ENCODE results near the gene KCNF1. TPM values are rescaled to one million over a fixed set of nuclear protein-coding genes. Genes with fewer than 3 reads are reported as not detected.
A peak's percentile ranks its signal among the peaks of the same experiment; 100 is the strongest.

The KCNF1 gene
- total and polyA plus RNA-seq, 4 donors = 4.3 to 19.7 (median 11.5) TPM

GRCh38 chr2:10879159-10879558 is 32.6 kb upstream of the KCNF1 start:
- DNase-seq (ENCODE audit: low read depth in 4 of 6, low spot score in 6 of 6) = no peak
- no peaks in the 10 kb centered on the region for H3K9me3 ChIP-seq (ENCODE audit: control insufficient read depth, insufficient read depth, low read length)
- H3K4me3 ChIP-seq (ENCODE audit: low read depth, low read length) = no peak overlapping the region
- 89% methylated on average over 8 of the region's 9 CpGs for WGBS (ENCODE audit: insufficient coverage)
- peaks cover 16% of the 10 kb centered on the region for H3K4me1 ChIP-seq (ENCODE audit: control insufficient read depth, insufficient read depth, low read length)
- no peaks in the 10 kb centered on the region for H3K27me3 ChIP-seq (ENCODE audit: control insufficient read depth, insufficient read depth, low read length)
- no peak overlapping the region for H3K27ac ChIP-seq (ENCODE audit: low read depth, low read length)
- H3K36me3 ChIP-seq (ENCODE audit: control insufficient read depth, insufficient read depth, low read length) = no peaks in the 10 kb centered on the region

GRCh38 chr2:10879624-10880585 is 31.8 kb upstream of the KCNF1 start:
- H3K36me3 ChIP-seq (ENCODE audit: control insufficient read depth, insufficient read depth, low read length) = no peaks in the 10 kb centered on the region
- no peak overlapping the region for H3K27ac ChIP-seq (ENCODE audit: low read depth, low read length)
- H3K4me1 ChIP-seq (ENCODE audit: control insufficient read depth, insufficient read depth, low read length) = peaks cover 24% of the 10 kb centered on the region
- no peak overlapping the region for H3K4me3 ChIP-seq (ENCODE audit: low read depth, low read length)
- WGBS (ENCODE audit: insufficient coverage) = 91% methylated on average over 16 of the region's 22 CpGs
- no peaks in the 10 kb centered on the region for H3K9me3 ChIP-seq (ENCODE audit: control insufficient read depth, insufficient read depth, low read length)
- DNase-seq (ENCODE audit: low read depth in 4 of 6, low spot score in 6 of 6) = no peak
- no peaks in the 10 kb centered on the region for H3K27me3 ChIP-seq (ENCODE audit: control insufficient read depth, insufficient read depth, low read length)

DNA sequence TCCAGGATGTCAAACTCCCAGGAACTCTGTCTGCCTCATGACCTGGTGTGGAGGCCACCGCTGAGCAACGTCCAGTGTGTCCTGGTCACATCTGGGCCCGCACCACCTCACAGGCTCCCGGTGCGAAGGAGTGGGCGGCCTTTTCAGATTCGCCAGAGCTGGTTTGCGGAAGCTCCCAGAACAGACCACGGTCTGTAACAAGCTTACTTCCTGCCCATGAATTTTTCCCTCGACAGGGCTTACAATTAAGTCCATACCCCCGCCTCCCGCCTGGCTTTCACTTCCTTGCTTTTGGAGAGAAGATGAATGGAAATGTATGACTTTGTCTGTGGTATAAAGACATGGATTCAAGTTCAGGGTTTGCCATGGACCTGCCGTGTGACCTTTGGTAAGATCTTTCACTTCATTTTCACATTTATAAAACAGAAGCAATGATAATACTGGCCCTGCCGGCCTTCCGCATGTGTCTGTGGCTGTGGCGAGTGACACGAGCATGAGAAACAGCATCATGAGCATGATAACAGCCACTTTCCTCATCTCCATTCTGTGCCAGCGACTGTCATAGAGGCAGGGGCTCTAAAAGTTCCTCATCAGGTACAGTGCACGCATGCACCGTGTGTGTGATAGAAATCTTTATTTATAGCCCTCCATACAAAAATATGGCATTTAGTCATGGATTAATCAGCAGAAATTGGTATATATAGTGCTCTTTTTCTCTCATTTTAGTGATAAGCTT is 31.0 kb upstream of the KCNF1 start:
- H3K27me3 ChIP-seq (ENCODE audit: control insufficient read depth, insufficient read depth, low read length) = no peaks in the 10 kb centered on the region
- H3K4me3 ChIP-seq (ENCODE audit: low read depth, low read length) = no peak overlapping the region
- no peak overlapping the region for H3K27ac ChIP-seq (ENCODE audit: low read depth, low read length)
- H3K36me3 ChIP-seq (ENCODE audit: control insufficient read depth, insufficient read depth, low read length) = no peaks in the 10 kb centered on the region
- H3K4me1 ChIP-seq (ENCODE audit: control insufficient read depth, insufficient read depth, low read length) = peaks cover 29% of the 10 kb centered on the region
- 76% methylated on average over 13 of the region's 20 CpGs for WGBS (ENCODE audit: insufficient coverage)
- no peak for DNase-seq (ENCODE audit: low read depth in 4 of 6, low spot score in 6 of 6)
- no peaks in the 10 kb centered on the region for H3K9me3 ChIP-seq (ENCODE audit: control insufficient read depth, insufficient read depth, low read length)

GRCh38 chr2:10882568-10882967 is 29.2 kb upstream of the KCNF1 start:
- DNase-seq (ENCODE audit: low read depth in 4 of 6, low spot score in 6 of 6) = no peak
- Histone ChIP-seq H3K27me3 (ENCODE audit: control insufficient read depth, insufficient read depth, low read length) (no peaks in the 10 kb centered on the region), H3K9me3 (ENCODE audit: control insufficient read depth, insufficient read depth, low read length) (no peaks in the 10 kb centered on the region), H3K27ac (ENCODE audit: low read depth, low read length) (peak overlapping the region; percentile 86), H3K4me1 (ENCODE audit: control insufficient read depth, insufficient read depth, low read length) (peaks cover 29% of the 10 kb centered on the region), H3K36me3 (ENCODE audit: control insufficient read depth, insufficient read depth, low read length) (no peaks in the 10 kb centered on the region), H3K4me3 (ENCODE audit: low read depth, low read length) (no peak overlapping the region)
- WGBS (ENCODE audit: insufficient coverage) = 100% methylated on average over 1 of the region's 3 CpGs

- DNase-seq (ENCODE audit: low read depth in 4 of 6, low spot score in 6 of 6) = no peak
- Histone ChIP-seq H3K27me3 (ENCODE audit: control insufficient read depth, insufficient read depth, low read length) (no peaks in the 10 kb centered on the region), H3K27ac (ENCODE audit: low read depth, low read length) (peak overlapping the region; percentile 86)
Observed at GRCh38 chr2:10883066-10883465, 28.7 kb upstream of the KCNF1 start.

DNA sequence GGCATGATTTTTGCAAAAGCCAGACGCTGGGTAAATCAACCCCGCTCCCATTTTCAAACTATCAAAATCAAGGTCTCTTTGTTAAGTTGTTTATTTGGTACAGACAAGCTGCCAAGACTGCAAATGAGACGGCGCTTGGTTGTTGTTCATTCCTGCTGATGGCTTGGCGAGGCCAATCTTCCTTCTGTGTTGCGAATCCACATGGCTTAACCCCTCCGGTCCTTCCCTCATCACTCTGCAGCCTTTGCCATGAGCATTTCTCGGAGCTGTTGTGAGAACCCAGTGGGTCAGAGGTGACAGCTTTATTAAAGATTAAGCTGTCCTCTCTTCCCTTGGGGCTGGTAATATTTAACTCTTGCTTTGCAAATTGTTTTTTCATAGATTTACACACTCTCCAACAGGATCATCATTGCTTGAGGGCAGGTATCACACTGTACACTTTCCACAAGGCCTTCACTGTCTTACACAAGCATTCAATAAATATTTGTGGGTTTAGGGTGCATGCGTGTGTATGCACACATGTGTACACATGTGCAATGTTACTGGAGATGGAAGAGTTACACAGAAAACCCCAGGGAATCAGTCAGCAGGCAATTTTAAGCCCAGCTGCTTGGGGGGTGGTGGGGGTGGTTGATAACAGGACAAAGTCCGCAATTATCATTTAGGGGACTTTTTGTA is 27.8 kb upstream of the KCNF1 start:
- 18% methylated on average over 3 of the region's 10 CpGs for WGBS (ENCODE audit: insufficient coverage)
- Histone ChIP-seq H3K27ac (ENCODE audit: low read depth, low read length) (peak overlapping the region; percentile 86), H3K4me3 (ENCODE audit: low read depth, low read length) (no peak overlapping the region), H3K27me3 (ENCODE audit: control insufficient read depth, insufficient read depth, low read length) (no peaks in the 10 kb centered on the region), H3K9me3 (ENCODE audit: control insufficient read depth, insufficient read depth, low read length) (no peaks in the 10 kb centered on the region), H3K36me3 (ENCODE audit: control insufficient read depth, insufficient read depth, low read length) (no peaks in the 10 kb centered on the region), H3K4me1 (ENCODE audit: control insufficient read depth, insufficient read depth, low read length) (peaks cover 25% of the 10 kb centered on the region)
- DNase-seq (ENCODE audit: low read depth in 4 of 6, low spot score in 6 of 6) = peak in 3 of 6 donors; percentile 52 to 85 (median 79)

More at GRCh38 chr2:10883066-10883465, 28.7 kb upstream of the KCNF1 start:
- no peaks in the 10 kb centered on the region for H3K9me3 ChIP-seq (ENCODE audit: control insufficient read depth, insufficient read depth, low read length)
- no peaks in the 10 kb centered on the region for H3K36me3 ChIP-seq (ENCODE audit: control insufficient read depth, insufficient read depth, low read length)
- H3K4me3 ChIP-seq (ENCODE audit: low read depth, low read length) = no peak overlapping the region
- WGBS (ENCODE audit: insufficient coverage) = no CpG with 5 or more reads among the region's 6 CpGs
- peaks cover 25% of the 10 kb centered on the region for H3K4me1 ChIP-seq (ENCODE audit: control insufficient read depth, insufficient read depth, low read length)

DNA sequence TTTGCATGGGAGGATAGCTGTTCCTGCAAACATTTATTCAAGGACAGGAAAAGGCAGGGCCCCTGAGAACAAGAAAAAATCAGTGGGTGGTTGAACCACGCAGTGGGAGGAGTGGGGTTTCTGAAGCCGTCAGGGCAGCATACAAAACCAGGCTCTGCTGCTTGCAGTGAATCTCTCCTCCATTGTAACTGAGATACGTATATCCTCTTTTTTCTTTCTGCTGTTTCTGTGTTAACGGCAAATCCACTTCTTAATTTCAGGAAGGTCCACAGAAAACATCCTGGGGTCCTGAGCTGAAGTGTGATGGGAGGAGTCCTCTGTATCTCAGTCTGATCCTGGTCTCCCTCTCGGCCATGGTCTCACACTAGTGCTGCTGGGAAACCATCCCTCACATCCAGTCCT is 27.2 kb upstream of the KCNF1 start:
- Histone ChIP-seq H3K4me1 (ENCODE audit: control insufficient read depth, insufficient read depth, low read length) (peaks cover 26% of the 10 kb centered on the region), H3K27me3 (ENCODE audit: control insufficient read depth, insufficient read depth, low read length) (no peaks in the 10 kb centered on the region), H3K36me3 (ENCODE audit: control insufficient read depth, insufficient read depth, low read length) (no peaks in the 10 kb centered on the region), H3K27ac (ENCODE audit: low read depth, low read length) (peak overlapping the region; percentile 86), H3K4me3 (ENCODE audit: low read depth, low read length) (no peak overlapping the region), H3K9me3 (ENCODE audit: control insufficient read depth, insufficient read depth, low read length) (no peaks in the 10 kb centered on the region)
- 0% methylated on average over 1 of the region's 5 CpGs for WGBS (ENCODE audit: insufficient coverage)
- peak in 2 of 6 donors; percentile 74 to 81 for DNase-seq (ENCODE audit: low read depth in 4 of 6, low spot score in 6 of 6)

GRCh38 chr2:10885094-10885860 is 26.5 kb upstream of the KCNF1 start:
- Histone ChIP-seq H3K9me3 (ENCODE audit: control insufficient read depth, insufficient read depth, low read length) (no peaks in the 10 kb centered on the region), H3K36me3 (ENCODE audit: control insufficient read depth, insufficient read depth, low read length) (no peaks in the 10 kb centered on the region), H3K4me1 (ENCODE audit: control insufficient read depth, insufficient read depth, low read length) (peaks cover 32% of the 10 kb centered on the region), H3K27ac (ENCODE audit: low read depth, low read length) (peak overlapping the region; percentile 86), H3K27me3 (ENCODE audit: control insufficient read depth, insufficient read depth, low read length) (no peaks in the 10 kb centered on the region), H3K4me3 (ENCODE audit: low read depth, low read length) (no peak overlapping the region)
- WGBS (ENCODE audit: insufficient coverage) = 86% methylated on average over 4 of the region's 6 CpGs
- no peak for DNase-seq (ENCODE audit: low read depth in 4 of 6, low spot score in 6 of 6)

GRCh38 chr2:10887476-10887875 is 24.3 kb upstream of the KCNF1 start:
- no peaks in the 10 kb centered on the region for H3K36me3 ChIP-seq (ENCODE audit: control insufficient read depth, insufficient read depth, low read length)
- no peak overlapping the region for H3K4me3 ChIP-seq (ENCODE audit: low read depth, low read length)
- H3K9me3 ChIP-seq (ENCODE audit: control insufficient read depth, insufficient read depth, low read length) = no peaks in the 10 kb centered on the region
- H3K27ac ChIP-seq (ENCODE audit: low read depth, low read length) = no peak overlapping the region
- peaks cover 42% of the 10 kb centered on the region for H3K4me1 ChIP-seq (ENCODE audit: control insufficient read depth, insufficient read depth, low read length)
- no CpG with 5 or more reads among the region's 3 CpGs for WGBS (ENCODE audit: insufficient coverage)
- DNase-seq (ENCODE audit: low read depth in 4 of 6, low spot score in 6 of 6) = peak in 2 of 6 donors; percentile 38 to 57
- H3K27me3 ChIP-seq (ENCODE audit: control insufficient read depth, insufficient read depth, low read length) = no peaks in the 10 kb centered on the region

Measured in spinal cord (tissue), 10 donors.